ENCODE results near the gene DCTN2.
"Not testable (repeated sequence)": the region's sequence is repeated elsewhere in the genome, so short reads cannot be mapped to it uniquely, and the experiment has no call there.

Gene DCTN2

DNA sequence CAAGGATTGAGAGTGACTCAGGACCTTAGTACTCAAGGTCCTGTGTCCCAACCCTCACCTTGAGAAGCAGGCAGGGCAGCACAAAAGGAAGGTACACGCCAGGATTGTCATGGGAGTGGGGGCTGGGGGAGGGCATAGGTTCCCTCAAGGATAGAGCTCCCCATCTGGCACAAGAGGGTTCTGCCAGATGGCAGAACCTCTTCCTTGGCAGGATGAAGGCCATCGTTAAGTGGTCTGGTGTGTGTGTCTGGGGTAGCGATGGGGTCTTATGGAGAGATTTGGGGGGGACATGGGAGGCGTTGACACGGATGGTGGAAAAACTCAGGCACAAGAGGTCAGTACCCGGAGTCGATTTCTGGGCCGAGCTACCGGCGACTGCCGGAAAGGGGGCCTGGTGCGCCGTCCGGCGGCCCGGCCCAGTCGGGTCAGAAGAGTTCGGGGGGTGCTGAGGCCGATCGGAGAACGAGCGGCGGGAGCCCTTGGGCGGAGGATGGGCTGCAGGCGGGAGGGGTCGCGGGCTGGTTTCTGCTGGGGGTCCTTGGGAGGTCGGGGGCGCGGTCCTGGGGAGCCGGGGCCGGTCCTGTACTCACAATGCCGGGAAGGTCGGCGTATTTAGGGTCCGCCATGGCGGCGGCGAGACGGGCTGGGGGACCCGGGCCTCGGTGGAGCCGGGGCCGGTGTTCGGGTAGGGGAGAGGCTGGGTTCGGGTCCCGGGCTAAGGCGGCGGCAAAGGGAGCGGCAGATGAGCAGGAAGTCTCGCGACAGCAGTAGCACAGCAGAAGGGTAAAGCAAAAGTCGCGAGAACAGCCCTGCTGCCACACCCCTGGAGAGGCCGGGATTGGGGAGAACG, at the start of gene DCTN2:
Gene DCTN2 (minus strand): TSS at position 755 of the 850 bp plus-strand sequence. CDS start 129 bp downstream, at position 626.
- Histone ChIP-seq H3K27ac (peak within 1 kb of the TSS; percentile 87), H3K4me1 (peaks cover 36% of the 10 kb centered on the region), H3K9ac (peak within 1 kb of the TSS; percentile 93), H3K9me3 (no peaks in the 10 kb centered on the region), H3K4me2 (peak within 1 kb of the TSS; percentile 94), H4K20me1 (peaks cover 9% of the 10 kb centered on the region), H3K27me3 (peaks cover 44% of the 10 kb centered on the region), H3K4me3 (peak within 1 kb of the TSS; percentile 88), H3K36me3 (peaks cover 11% of the 10 kb centered on the region)
- no peak for TF ChIP-seq Cebpa-rat (IDR thresholded peaks at IDR 0.05)

DNA sequence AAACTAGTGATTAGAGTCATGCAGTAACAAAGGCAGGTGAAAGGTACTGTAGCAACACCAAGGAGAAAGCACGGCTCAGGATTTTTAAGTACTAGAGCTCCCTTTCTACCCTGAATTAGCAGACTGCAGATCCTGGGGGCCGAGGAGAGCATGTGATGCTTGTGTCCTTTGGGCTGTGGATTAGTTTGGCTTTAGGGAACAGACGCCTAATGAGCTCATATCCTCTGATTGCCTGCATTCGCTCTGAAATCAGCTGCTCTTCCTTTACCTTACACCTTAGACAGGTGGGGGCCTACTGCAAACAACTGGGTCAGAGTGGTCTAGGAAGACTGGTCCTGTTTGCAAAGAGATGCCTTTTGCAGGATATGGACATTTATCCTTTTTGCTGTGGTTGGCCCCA, 46.2 kb upstream of the DCTN2 start:
- Histone ChIP-seq H3K9ac (no peak overlapping the region), H3K4me2 (no peak overlapping the region), H3K4me3 (no peak overlapping the region), H3K27ac (no peak overlapping the region), H3K36me3 (peaks cover 16% of the 10 kb centered on the region; the same call in 1 of the 2 replicates), H3K9me3 (no peaks in the 10 kb centered on the region; the same call in 1 of the 2 replicates), H4K20me1 (no peaks in the 10 kb centered on the region), H3K27me3 (peaks cover 22% of the 10 kb centered on the region), H3K4me1 (peaks cover 21% of the 10 kb centered on the region)
- TF ChIP-seq Cebpa-rat (IDR thresholded peaks at IDR 0.05) = no peak

DNA sequence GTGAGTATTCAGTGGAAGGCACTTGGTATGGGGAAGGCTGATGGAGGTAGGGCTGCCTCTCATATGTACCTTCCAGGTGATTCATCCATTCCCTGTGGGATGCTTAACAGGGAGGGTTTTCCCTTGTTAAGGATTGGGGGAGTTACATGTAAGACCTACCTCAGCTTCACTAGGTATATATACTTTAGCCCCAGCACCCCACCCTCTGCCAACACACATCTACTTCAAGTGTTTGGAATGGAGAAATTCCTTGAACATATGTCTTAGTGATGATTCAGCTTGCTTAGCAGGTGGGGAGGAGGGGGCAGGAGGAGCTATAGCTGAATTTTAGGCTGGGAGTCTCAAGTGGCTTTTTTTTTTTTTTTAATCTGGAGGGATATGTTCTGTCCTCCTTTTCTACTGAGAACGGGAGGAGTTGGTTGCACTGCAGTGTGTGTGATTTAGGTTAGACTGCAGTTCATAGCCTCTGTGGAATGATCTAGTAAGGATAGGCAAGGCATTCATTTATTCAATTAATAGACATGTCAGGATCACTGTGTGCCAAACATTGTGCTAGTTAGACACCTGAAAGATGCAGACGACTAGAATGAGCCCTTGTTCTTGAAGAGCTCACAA, 45.7 kb upstream of the DCTN2 start:
- Histone ChIP-seq H3K9ac (no peak overlapping the region), H3K4me1 (peaks cover 21% of the 10 kb centered on the region), H3K4me3 (no peak overlapping the region), H4K20me1 (no peaks in the 10 kb centered on the region), H3K36me3 (peaks cover 10% of the 10 kb centered on the region; the same call in 1 of the 2 replicates), H3K27ac (no peak overlapping the region), H3K4me2 (peak overlapping the region; percentile 97; the same call in 1 of the 2 replicates), H3K27me3 (peaks cover 22% of the 10 kb centered on the region), H3K9me3 (no peaks in the 10 kb centered on the region; the same call in 1 of the 2 replicates)
- TF ChIP-seq Cebpa-rat (IDR thresholded peaks at IDR 0.05) = no peak

DNA sequence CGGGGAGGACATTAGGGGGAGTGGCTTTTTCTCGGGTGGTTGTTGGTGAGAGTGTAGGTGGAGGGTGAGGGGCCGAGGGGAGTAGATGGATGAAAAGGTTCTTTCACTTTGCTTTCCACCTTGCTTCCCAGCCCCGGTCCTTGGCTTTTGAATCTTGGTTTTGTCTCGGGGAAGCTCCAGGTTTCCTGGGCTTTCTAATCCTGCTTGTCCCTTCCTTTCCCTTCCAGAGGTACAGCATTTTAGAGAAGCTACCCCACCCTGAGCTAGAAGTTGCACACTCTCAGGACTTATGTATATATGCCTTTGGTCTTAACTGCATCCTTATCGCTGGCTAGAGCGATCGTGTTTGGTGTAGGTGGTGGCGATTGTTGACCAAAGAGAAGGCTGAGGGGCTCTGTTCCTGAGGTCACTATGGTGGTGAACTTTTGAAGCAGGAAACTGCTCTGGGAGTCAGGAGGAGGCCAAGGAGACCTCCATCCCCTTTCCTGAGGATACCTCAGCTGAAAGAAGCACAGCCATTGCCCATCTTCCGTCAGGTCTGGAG, 44.9 kb upstream of the DCTN2 start:
- Histone ChIP-seq H3K4me3 (peak overlapping the region; percentile 74), H3K27me3 (peaks cover 22% of the 10 kb centered on the region), H4K20me1 (no peaks in the 10 kb centered on the region), H3K4me2 (peak overlapping the region; percentile 97), H3K4me1 (peaks cover 21% of the 10 kb centered on the region), H3K9me3 (no peaks in the 10 kb centered on the region; the same call in 1 of the 2 replicates), H3K9ac (no peak overlapping the region), H3K36me3 (peaks cover 9% of the 10 kb centered on the region; the same call in 1 of the 2 replicates), H3K27ac (no peak overlapping the region)
- TF ChIP-seq Cebpa-rat (IDR thresholded peaks at IDR 0.05) = no peak

DNA sequence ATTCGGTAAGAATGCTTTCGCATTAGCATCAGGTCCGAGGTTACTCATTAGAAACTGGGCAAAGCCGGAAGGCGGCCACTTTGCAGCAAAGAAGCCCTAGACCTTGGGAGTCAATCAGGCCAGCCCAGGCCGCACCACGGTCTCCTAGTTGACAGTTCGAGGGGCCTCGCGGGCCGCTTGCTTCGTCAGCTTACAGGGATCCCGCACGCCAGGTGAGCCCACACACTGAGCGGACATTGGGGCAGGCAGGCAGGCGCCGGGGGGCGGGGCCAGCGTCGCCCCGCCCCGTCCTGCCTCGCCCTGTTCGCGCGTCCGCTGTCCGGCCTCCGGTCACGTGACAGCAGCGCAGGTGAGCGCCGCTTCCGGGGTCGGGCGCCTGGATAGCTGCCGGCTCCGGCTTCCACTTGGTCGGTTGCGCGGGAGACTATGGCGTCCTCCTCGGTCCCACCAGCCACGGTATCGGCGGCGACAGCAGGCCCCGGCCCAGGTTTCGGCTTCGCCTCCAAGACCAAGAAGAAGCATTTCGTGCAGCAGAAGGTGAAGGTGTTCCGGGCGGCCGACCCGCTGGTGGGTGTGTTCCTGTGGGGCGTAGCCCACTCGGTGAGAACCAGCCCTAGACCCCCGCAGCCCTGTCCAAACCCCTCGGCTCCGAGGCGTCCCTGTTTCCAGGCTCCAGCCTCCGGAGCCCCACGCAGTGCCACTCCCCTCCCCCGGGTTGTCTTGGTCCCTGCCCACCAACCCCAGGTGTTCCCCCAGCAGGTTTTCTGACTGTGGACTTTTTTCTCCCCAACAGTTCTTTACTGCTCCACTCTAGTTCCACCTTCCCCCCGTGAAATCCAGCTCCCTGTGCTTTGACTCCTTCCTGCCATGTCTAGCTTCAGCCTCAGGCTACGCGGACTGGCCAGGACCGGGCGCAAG, 44.1 kb upstream of the DCTN2 start, which contains the start of gene PIP4K2C:
Gene PIP4K2C (plus strand): TSS at position 329 of the 918 bp plus-strand sequence. CDS start 98 bp downstream, at position 427.
- Histone ChIP-seq H3K9me3 (no peaks in the 10 kb centered on the region; the same call in 1 of the 2 replicates), H3K4me1 (peaks cover 21% of the 10 kb centered on the region), H4K20me1 (no peaks in the 10 kb centered on the region), H3K36me3 (peaks cover 9% of the 10 kb centered on the region; the same call in 1 of the 2 replicates), H3K27ac (peak within 1 kb of the TSS; percentile 31; the same call in 1 of the 2 replicates), H3K4me3 (peak within 1 kb of the TSS; percentile 74), H3K27me3 (peaks cover 22% of the 10 kb centered on the region), H3K4me2 (peak within 1 kb of the TSS; percentile 97), H3K9ac (peak within 1 kb of the TSS; percentile 69)
- no peak for TF ChIP-seq Cebpa-rat (IDR thresholded peaks at IDR 0.05)

DNA sequence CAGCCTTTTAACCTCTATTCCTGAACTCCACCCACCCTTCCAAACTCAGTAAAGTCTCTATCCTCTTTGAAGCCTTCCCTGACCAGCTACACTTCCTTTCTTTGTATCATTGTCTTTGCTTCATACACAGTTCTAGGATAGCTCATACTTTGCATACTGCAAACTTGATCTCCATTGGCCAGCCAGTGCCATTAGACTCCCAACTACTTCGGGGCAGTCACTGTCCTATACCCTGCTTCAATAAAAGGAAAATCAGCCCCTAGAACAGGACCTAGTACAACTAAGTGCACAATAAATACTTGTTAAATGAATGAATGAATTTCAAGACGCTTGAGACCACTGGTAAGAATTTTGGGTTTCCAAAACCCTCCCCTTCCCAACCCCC, 43.5 kb upstream of the DCTN2 start:
- Histone ChIP-seq H3K4me2 (peak overlapping the region; percentile 97), H3K9me3 (no peaks in the 10 kb centered on the region; the same call in 1 of the 2 replicates), H3K4me3 (peak overlapping the region; percentile 74), H3K27ac (no peak overlapping the region), H3K4me1 (peaks cover 21% of the 10 kb centered on the region), H3K36me3 (peaks cover 3% of the 10 kb centered on the region; the same call in 1 of the 2 replicates), H3K27me3 (peaks cover 22% of the 10 kb centered on the region), H3K9ac (peak overlapping the region; percentile 69), H4K20me1 (no peaks in the 10 kb centered on the region)
- no peak for TF ChIP-seq Cebpa-rat (IDR thresholded peaks at IDR 0.05)

DNA sequence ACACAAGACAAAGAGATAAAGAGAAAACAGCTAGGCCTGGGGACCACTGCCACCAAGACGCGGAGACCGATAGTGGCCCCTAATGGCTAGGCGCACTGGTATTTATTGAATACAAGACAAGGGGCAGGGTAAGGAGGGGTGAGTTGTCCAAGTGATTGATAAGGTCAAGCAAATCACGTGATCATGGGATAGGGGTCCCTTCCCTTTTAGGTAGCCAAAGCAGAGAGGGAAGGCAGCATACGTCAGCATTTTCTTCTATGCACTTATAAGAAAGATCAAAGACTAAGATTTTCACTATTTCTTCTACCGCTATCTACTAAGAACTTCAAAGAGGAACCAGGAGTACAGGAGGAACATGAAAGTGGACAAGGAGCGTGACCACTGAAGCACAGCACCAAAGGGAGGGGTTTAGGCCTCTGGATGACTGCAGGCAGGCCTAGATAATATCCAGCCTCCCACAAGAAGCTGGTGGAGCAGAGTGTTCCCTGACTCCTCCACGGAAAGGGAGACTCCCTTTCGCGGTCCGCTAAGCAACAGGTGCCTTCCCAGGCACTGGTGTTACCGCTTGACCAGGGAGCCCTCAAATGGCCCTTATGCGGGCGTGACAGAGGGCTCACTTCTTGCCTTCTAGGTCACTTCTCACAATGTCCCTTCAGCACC, 42.1 kb upstream of the DCTN2 start:
- H3K36me3 ChIP-seq, H4K20me1 ChIP-seq, H3K27ac ChIP-seq, H3K9ac ChIP-seq, H3K9me3 ChIP-seq, H3K4me2 ChIP-seq, H3K4me3 ChIP-seq: not testable (repeated sequence)
- Histone ChIP-seq H3K27me3 (peaks cover 30% of the 10 kb centered on the region), H3K4me1 (peaks cover 21% of the 10 kb centered on the region)

DNA sequence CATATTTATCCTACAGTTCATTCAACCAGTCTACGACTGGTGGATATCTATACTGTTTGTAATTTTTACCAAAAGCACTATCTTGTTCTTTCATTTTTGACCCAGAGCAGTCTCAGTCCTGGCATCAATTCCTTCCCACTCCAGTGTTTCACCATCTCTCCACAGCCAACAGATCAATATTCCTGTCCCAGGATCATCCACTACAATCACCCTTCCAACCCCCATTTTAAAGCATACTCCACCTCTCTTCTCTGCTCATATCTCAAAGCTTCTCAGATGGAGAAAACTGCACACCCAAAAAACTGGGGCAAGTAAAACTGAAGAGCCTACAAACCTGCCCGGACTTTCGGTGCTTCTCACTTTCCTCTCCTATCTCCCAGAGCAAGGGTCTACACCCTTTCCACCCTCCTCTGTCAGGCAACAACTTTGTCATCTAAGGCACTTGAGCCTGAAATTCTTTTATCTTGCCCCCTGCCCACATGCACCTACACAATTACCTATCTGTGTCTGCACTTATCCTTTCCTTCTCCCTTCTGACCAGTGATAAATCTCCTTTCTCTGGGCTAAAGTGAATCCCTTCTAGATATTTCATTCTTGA, 39.9 kb upstream of the DCTN2 start:
- H3K9ac ChIP-seq = no peak overlapping the region
- H4K20me1 ChIP-seq = no peaks in the 10 kb centered on the region
- no peak overlapping the region for H3K4me2 ChIP-seq
- H3K9me3 ChIP-seq = no peaks in the 10 kb centered on the region; the same call in 1 of the 2 replicates
- H3K4me1 ChIP-seq = peaks cover 19% of the 10 kb centered on the region
- H3K36me3 ChIP-seq = no peaks in the 10 kb centered on the region
- H3K4me3 ChIP-seq = no peak overlapping the region
- H3K27me3 ChIP-seq = peaks cover 26% of the 10 kb centered on the region
- no peak overlapping the region for H3K27ac ChIP-seq
- no peak for TF ChIP-seq Cebpa-rat (IDR thresholded peaks at IDR 0.05)
